HepG2 (cell line): Measurements from ENCODE around the gene GMEB2. TPM values are rescaled to one million over a fixed set of nuclear protein-coding genes. Genes with fewer than 3 reads are reported as not detected.

Source experiments
- FOSL2 ChIP-seq: sonication (generic); formaldehyde crosslinking; IDR thresholded peaks from 2 replicates; pipeline ENCODE4 v1.4.0; 2020; ENCODE audit warnings: missing genetic modification reagents
- FOXP1 ChIP-seq, 2 experiments: fragments of 450-650 bp in 1 of 2; IDR thresholded peaks; 2 replicates each; pipeline ENCODE4 v1.6.1; 2017 to 2018; ENCODE audit warnings: antibody characterized with exemption in 1 of 2
- JUND ChIP-seq: sonication (generic); formaldehyde crosslinking; IDR thresholded peaks from 2 replicates; pipeline ENCODE4 v1.8.0; 2022; ENCODE audit warnings: mild to moderate bottlenecking, missing genetic modification reagents
- KLF11 ChIP-seq: IDR thresholded peaks from 2 replicates; pipeline ENCODE4 v1.6.1; 2016; ENCODE audit warnings: missing compliant biosample characterization
- KLF16 ChIP-seq, 2 experiments: sonication (generic) in 1 of 2; formaldehyde crosslinking in 1 of 2; IDR thresholded peaks; 2 replicates each; pipeline versions ENCODE4 v1.6.1 to v1.8.0; 2016 to 2023; ENCODE audit warnings: missing genetic modification reagents in 2 of 2, missing compliant biosample characterization in 1 of 2
- NCOA5 ChIP-seq: sonication (generic); formaldehyde crosslinking; IDR thresholded peaks from 2 replicates; pipeline ENCODE4 v1.4.0; 2020; ENCODE audit warnings: missing genetic modification reagents
- NFIB ChIP-seq: sonication (generic); formaldehyde crosslinking; IDR thresholded peaks from 2 replicates; pipeline ENCODE4 v1.9.0; 2021; ENCODE audit warnings: missing genetic modification reagents, mild to moderate bottlenecking, borderline replicate concordance
- SCMH1 ChIP-seq: sonication (generic); formaldehyde crosslinking; IDR thresholded peaks from 2 replicates; pipeline ENCODE4 v1.9.0; 2021; ENCODE audit warnings: missing genetic modification reagents, mild to moderate bottlenecking, borderline replicate concordance
- SIN3A ChIP-seq: IDR thresholded peaks from 2 replicates; pipeline ENCODE4 v1.6.1; 2011; ENCODE audit warnings: low read depth, mild to moderate bottlenecking, control low read depth, low read length, borderline replicate concordance
- SP1 ChIP-seq, 2 experiments: fragments of 450-650 bp in 1 of 2; sonication (generic) in 1 of 2; formaldehyde crosslinking in 1 of 2; IDR thresholded peaks; 2 replicates each; pipeline versions ENCODE4 v1.4.0 to v1.6.1; 2016 to 2020; ENCODE audit warnings: missing genetic modification reagents in 1 of 2
- U2AF1 ChIP-seq: fragments of 200-400 bp; formaldehyde crosslinking; optimal IDR thresholded peaks from 2 replicates; pipeline ENCODE3; 2017; ENCODE audit warnings: mild to moderate bottlenecking, low read depth, low read length
- ZFYVE20 ChIP-seq: sonication (generic); formaldehyde crosslinking; IDR thresholded peaks from 2 replicates; pipeline ENCODE4 v1.8.0; 2023; ENCODE audit warnings: low read depth, mild to moderate bottlenecking, moderate library complexity, missing genetic modification reagents, borderline replicate concordance
- ZNF143 ChIP-seq: sonication (generic); formaldehyde crosslinking; IDR thresholded peaks from 2 replicates; pipeline ENCODE4 v1.4.0; 2020; ENCODE audit warnings: missing genetic modification reagents
- ZNF326 ChIP-seq: sonication (generic); formaldehyde crosslinking; IDR thresholded peaks from 2 replicates; pipeline ENCODE4 v1.4.0; 2020; ENCODE audit warnings: missing genetic modification reagents, borderline replicate concordance
- ZNF556 ChIP-seq: sonication (generic); formaldehyde crosslinking; IDR thresholded peaks from 2 replicates; pipeline ENCODE4 v1.4.0; 2020; ENCODE audit warnings: mild to moderate bottlenecking, missing genetic modification reagents, borderline replicate concordance
- ZNF563 ChIP-seq: sonication (generic); formaldehyde crosslinking; IDR thresholded peaks from 2 replicates; pipeline ENCODE4 v1.8.0; 2022; ENCODE audit warnings: mild to moderate bottlenecking, moderate library complexity, missing genetic modification reagents
- ZNF773 ChIP-seq: sonication (generic); formaldehyde crosslinking; IDR thresholded peaks from 2 replicates; pipeline ENCODE4 v1.4.0; 2020; ENCODE audit warnings: missing genetic modification reagents, borderline replicate concordance
- ZSCAN21 ChIP-seq: sonication (generic); formaldehyde crosslinking; IDR thresholded peaks from 2 replicates; pipeline ENCODE4 v1.8.0; 2022; ENCODE audit warnings: mild to moderate bottlenecking, missing genetic modification reagents, moderate library complexity, borderline replicate concordance
- ZSCAN30 ChIP-seq: sonication (generic); formaldehyde crosslinking; IDR thresholded peaks from 2 replicates; pipeline ENCODE4 v1.5.0; 2020; ENCODE audit warnings: mild to moderate bottlenecking, missing genetic modification reagents
- polyA plus RNA-seq, 8 experiments: library from polyadenylated mRNA; depleted of rRNA in 3 of 8; stranded (reverse) in 7 of 8; unstranded in 1 of 8; fragments of >200 nt; fragmentation: Illumina TruSeq in 4 of 8; extraction: Trizol in 4 of 8; gene quantifications; 2 replicates each; pipeline versions ENCODE4 v1.2.1 to v1.2.3, GENCODE V29; 2011 to 2016; ENCODE audit warnings: low read depth in 4 of 8, missing spikeins in 1 of 8, mixed read lengths in 1 of 8; ENCODE audit not compliant: insufficient read depth in 1 of 8
- total RNA-seq, 5 experiments: library from RNA; depleted of rRNA; stranded (reverse); fragments of >200 nt; fragmentation: Illumina TruSeq; extraction: Trizol; gene quantifications; 2 replicates each; pipeline ENCODE4 v1.2.3, GENCODE V29; 2016; ENCODE audit warnings: low read depth in 1 of 5
- TF ChIP-seq, protein P1 (sequence below): sonication (generic); formaldehyde crosslinking; IDR thresholded peaks from 2 replicates; pipeline ENCODE4 v1.8.1; 2023; ENCODE audit warnings: mild to moderate bottlenecking, missing genetic modification reagents
- TF ChIP-seq, protein P2 (sequence below): IDR thresholded peaks from 2 replicates; pipeline ENCODE4 v1.6.1; 2016; ENCODE audit warnings: control low read depth
- TF ChIP-seq, protein P3 (sequence below): IDR thresholded peaks from 2 replicates; pipeline ENCODE4 v1.6.1; 2016; ENCODE audit warnings: low read depth, missing genetic modification reagents, missing compliant biosample characterization

Gene GMEB2
- total and polyA plus RNA-seq, 2 of the 13 experiments (the other 11 are each of a cell fraction or from before 2014, with no cell fraction given): 10.6 to 12.4 TPM

DNA sequence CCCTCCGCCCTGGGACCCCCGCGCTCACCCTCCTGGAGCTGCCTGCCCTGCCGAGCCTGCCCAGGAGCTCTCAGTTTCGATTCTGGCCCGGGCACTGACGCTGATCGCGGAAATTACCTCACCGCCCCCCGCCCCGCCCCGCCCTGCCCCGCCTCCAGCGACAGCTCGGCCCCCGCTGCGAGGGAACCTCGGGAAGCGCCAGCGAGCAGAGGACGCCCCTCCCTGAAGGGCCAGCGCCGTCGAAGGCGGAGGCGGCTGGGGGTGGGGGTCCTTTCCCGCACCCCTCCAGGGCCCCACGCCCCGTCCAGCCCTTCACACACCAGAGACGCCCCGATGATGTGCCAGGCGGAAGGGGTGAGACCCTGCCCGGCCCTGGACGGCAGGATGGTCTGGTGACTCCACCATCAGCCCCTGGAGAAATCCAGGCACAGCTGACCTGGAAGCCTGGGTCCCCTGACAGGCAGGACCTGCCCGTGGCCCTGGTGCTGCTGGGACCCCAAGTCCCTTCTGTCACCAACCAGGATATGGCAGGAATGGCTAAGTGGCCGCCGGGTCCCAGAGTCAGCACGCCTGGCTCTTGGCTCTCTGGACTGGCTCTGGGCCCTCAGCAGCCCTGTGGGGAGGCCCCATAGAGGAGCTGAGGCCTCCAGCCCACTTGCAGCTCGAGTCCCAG, 52.6 kb downstream of the GMEB2 start, which contains the start of gene HELZ2 (continued):
- TF ChIP-seq ZNF773 (CRISPR knock-in tag): peak; percentile 77; the same call in 1 of the 2 replicates
- TF ChIP-seq JUND (CRISPR knock-in tag): peak; percentile 55; the same call in 1 of the 2 replicates
- TF ChIP-seq SCMH1 (CRISPR knock-in tag): no peak
- TF ChIP-seq NCOA5: 0 out of 2 replicates have a peak, but pooled peaks have one; percentile 72
- TF ChIP-seq, protein P1, sequence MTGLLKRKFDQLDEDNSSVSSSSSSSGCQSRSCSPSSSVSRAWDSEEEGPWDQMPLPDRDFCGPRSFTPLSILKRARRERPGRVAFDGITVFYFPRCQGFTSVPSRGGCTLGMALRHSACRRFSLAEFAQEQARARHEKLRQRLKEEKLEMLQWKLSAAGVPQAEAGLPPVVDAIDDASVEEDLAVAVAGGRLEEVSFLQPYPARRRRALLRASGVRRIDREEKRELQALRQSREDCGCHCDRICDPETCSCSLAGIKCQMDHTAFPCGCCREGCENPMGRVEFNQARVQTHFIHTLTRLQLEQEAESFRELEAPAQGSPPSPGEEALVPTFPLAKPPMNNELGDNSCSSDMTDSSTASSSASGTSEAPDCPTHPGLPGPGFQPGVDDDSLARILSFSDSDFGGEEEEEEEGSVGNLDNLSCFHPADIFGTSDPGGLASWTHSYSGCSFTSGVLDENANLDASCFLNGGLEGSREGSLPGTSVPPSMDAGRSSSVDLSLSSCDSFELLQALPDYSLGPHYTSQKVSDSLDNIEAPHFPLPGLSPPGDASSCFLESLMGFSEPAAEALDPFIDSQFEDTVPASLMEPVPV (CRISPR knock-in tag): no peak
- TF ChIP-seq SP1 (IDR thresholded peaks at IDR 0.05): no peak
- TF ChIP-seq SP1 (CRISPR knock-in tag; IDR thresholded peaks at IDR 0.05): peak; percentile 16; the same call in 1 of the 2 replicates
- TF ChIP-seq NFIB (CRISPR knock-in tag): no peak
- no peak for TF ChIP-seq ZNF563
- peak; percentile 28 for TF ChIP-seq FOSL2 (CRISPR knock-in tag)
- peak in 1 of 2 experiments; percentile 28; a peak in 1 of 4 replicates for TF ChIP-seq KLF16 (CRISPR knock-in tag; IDR thresholded peaks at IDR 0.05)
- TF ChIP-seq ZSCAN21 (CRISPR knock-in tag): 0 out of 2 replicates have a peak, but pooled peaks have one; percentile 24
- TF ChIP-seq, protein P2, sequence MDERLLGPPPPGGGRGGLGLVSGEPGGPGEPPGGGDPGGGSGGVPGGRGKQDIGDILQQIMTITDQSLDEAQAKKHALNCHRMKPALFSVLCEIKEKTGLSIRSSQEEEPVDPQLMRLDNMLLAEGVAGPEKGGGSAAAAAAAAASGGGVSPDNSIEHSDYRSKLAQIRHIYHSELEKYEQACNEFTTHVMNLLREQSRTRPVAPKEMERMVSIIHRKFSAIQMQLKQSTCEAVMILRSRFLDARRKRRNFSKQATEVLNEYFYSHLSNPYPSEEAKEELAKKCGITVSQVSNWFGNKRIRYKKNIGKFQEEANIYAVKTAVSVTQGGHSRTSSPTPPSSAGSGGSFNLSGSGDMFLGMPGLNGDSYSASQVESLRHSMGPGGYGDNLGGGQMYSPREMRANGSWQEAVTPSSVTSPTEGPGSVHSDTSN (CRISPR knock-in tag): no peak
- no peak for TF ChIP-seq ZFYVE20 (CRISPR knock-in tag)
- TF ChIP-seq ZSCAN30 (CRISPR knock-in tag): no peak
- TF ChIP-seq ZNF556 (CRISPR knock-in tag): no peak
- no peak for TF ChIP-seq ZNF143 (CRISPR knock-in tag)
- peak; percentile 78; the same call in 1 of the 2 replicates for TF ChIP-seq SIN3A
- TF ChIP-seq FOXP1 (IDR thresholded peaks at IDR 0.05): no peak
- TF ChIP-seq FOXP1 (CRISPR knock-in tag; IDR thresholded peaks at IDR 0.05): no peak
- no peak for TF ChIP-seq ZNF326 (CRISPR knock-in tag)
- TF ChIP-seq, protein P3, sequence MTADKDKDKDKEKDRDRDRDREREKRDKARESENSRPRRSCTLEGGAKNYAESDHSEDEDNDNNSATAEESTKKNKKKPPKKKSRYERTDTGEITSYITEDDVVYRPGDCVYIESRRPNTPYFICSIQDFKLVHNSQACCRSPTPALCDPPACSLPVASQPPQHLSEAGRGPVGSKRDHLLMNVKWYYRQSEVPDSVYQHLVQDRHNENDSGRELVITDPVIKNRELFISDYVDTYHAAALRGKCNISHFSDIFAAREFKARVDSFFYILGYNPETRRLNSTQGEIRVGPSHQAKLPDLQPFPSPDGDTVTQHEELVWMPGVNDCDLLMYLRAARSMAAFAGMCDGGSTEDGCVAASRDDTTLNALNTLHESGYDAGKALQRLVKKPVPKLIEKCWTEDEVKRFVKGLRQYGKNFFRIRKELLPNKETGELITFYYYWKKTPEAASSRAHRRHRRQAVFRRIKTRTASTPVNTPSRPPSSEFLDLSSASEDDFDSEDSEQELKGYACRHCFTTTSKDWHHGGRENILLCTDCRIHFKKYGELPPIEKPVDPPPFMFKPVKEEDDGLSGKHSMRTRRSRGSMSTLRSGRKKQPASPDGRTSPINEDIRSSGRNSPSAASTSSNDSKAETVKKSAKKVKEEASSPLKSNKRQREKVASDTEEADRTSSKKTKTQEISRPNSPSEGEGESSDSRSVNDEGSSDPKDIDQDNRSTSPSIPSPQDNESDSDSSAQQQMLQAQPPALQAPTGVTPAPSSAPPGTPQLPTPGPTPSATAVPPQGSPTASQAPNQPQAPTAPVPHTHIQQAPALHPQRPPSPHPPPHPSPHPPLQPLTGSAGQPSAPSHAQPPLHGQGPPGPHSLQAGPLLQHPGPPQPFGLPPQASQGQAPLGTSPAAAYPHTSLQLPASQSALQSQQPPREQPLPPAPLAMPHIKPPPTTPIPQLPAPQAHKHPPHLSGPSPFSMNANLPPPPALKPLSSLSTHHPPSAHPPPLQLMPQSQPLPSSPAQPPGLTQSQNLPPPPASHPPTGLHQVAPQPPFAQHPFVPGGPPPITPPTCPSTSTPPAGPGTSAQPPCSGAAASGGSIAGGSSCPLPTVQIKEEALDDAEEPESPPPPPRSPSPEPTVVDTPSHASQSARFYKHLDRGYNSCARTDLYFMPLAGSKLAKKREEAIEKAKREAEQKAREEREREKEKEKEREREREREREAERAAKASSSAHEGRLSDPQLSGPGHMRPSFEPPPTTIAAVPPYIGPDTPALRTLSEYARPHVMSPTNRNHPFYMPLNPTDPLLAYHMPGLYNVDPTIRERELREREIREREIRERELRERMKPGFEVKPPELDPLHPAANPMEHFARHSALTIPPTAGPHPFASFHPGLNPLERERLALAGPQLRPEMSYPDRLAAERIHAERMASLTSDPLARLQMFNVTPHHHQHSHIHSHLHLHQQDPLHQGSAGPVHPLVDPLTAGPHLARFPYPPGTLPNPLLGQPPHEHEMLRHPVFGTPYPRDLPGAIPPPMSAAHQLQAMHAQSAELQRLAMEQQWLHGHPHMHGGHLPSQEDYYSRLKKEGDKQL (CRISPR knock-in tag): no peak
- no peak for TF ChIP-seq U2AF1
- TF ChIP-seq KLF11 (CRISPR knock-in tag): no peak
